NCI-H345 treated with DMSO at 0.1 percent for 48 hours (cell line): ENCODE data around the gene C20orf96.
"Not testable (repeated sequence)": the region's sequence is repeated elsewhere in the genome, so short reads cannot be mapped to it uniquely, and the experiment has no call there.

Experiments used
- DNase-seq: peaks from one replicate; lab custom pipeline; 2025; ENCODE audit not compliant: unreplicated experiment; lab: John Stamatoyannopoulos, UW

C20orf96 gene

DNA sequence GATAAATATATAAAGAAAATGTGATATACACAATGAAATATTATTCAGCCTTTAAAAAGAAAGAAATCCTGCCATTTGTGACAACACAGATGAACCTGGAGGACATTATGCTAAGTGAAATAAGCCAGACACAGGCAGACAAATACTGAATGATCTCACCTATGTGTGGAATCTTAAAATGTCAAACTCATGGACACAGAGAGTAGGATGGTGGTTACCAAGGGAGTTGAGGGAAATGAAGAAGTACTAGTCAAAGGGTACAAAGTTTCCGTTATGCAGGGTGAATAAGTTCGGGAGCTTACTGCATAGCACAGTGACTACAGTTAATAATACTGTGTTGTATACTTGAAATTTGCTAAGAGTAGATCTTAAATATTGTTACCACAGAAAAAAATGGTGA, 47.6 kb downstream of the C20orf96 start:
- no peak for DNase-seq

DNA sequence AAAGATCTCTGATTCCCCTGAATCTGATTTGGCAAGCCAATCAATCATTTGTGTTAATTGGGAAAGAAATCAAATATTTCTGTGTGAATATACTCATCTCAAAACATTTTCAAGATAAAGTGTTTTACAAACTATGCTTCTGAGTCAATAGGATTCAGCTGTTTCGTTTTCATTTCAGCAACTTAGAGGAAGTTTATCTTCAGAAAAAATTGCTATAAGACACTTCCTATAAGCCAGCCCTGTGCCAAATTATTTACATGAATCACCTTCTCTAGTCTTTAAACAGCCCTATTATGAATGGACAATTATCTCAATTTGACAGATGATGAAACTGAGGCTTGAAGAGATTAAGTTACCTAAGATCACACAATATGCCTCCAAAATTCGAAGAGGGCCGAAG, 52.6 kb downstream of the C20orf96 start:
- no peak for DNase-seq

- no peak for DNase-seq
Measured at GRCh38 chr20:237489-237888, 53.1 kb downstream of the C20orf96 start.

DNA sequence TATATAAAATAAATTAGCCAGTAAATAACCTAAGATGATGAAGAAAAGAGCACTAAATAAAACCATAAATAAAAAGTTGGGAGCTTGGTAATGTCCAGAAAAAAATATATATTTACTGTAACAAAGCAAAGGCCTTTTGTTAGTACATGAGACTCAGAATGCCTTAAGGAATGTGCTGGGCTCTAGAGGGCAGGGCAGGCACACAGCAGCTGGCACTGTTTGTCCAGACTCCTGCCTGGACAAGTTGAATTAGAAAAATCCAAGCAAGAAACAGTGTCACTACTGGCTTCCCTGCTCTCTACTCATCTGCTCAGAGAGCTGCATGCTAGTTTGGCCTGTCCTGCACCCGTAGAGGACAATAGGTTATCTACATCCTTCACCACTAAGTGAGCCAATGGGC, 54.7 kb downstream of the C20orf96 start:
- DNase-seq = no peak

DNA sequence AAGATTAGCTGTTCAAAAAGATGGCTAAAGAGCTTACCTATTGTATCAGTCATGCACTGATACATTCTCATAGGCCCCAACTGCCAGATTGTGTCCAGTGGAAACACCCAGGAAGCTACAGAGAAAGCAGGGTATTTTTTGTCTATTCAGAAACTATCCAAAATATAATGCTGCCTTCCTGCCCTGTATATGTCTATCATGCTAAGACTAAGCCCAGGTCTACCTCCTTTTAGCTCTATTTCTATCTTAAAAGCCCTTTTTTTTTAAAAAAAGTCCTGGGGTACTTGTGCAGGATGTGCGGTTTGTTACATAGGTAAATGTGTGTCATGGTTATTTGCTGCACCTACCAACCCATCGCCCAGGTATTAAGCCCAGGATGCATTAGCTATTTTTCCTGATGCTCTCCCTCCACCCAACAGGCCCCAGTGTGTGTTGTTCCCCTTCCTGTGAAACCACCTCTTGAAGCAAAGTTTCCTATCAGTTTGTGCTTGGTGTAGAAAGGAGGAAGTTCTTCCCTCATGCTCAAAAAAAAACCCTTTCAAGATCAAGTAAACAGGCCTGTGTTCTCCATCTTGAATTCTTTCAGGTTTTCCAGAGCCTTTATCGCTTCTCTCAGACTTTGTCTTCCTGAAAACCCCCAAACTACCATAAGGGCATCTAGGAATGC, 63.0 kb downstream of the C20orf96 start:
- no peak for DNase-seq

GRCh38 chr20:226958-227357, 63.6 kb downstream of the C20orf96 start, which contains the start of gene DEFB129:
Gene DEFB129, plus strand, starts transcription at chr20:227258. Its CDS starts 31 bp downstream, at chr20:227289.
- DNase-seq = no peak

GRCh38 chr20:225879-226278, 64.7 kb downstream of the C20orf96 start:
- not testable (repeated sequence) for DNase-seq

GRCh38 chr20:221258-221830, 69.2 kb downstream of the C20orf96 start:
- DNase-seq = no peak
